Right lobe of liver (tissue), 4 donors: Measurements from ENCODE around the gene BTF3L4.
"Not testable (repeated sequence)": the region's sequence is repeated elsewhere in the genome, so short reads cannot be mapped to it uniquely, and the experiment has no call there.

Source experiments
- POLR2A ChIP-seq: fragments of 450-650 bp; IDR thresholded peaks from one replicate; pipeline ENCODE4 v1.6.1; 2017; ENCODE audit warnings: antibody characterized with exemption, mild to moderate bottlenecking
- TF ChIP-seq, protein P1 (sequence below), 4 donors: fragments of 200-600 bp in 3 of 4; fragments of 450-650 bp in 1 of 4; IDR thresholded peaks; one replicate each; pipeline versions ENCODE4 v1.5.1 to v1.8.0; 2016 to 2022; ENCODE audit warnings: antibody characterized with exemption in 4 of 4, mild to moderate bottlenecking in 2 of 4
- donor health status: DM: no; HTN: no; CAD: no.
- donor health status: DM: no; HTN: no; CAD: no.
- donor health status: DM: no; HTN: yes; CAD: no.

DNA sequence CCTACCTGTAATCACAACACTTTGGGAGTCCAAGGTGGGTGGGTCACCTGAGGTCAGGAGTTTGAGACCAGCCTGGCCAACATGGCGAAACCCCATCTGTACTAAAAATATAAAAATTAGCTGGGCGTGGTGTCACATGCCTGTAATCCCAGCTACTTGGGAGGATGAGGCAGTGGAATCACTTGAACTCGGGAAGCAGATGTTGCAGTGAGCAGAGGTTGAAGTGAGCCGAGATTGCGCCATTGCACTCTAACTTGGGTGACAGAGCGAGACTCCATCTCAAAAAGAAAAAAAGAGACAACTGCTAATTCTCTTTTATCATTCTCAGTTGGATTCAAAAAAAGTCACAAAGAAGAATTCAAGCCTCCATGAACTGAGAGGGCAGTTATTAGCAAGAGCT lies 21.2 kb downstream of the BTF3L4 start:
- TF ChIP-seq, protein P1, sequence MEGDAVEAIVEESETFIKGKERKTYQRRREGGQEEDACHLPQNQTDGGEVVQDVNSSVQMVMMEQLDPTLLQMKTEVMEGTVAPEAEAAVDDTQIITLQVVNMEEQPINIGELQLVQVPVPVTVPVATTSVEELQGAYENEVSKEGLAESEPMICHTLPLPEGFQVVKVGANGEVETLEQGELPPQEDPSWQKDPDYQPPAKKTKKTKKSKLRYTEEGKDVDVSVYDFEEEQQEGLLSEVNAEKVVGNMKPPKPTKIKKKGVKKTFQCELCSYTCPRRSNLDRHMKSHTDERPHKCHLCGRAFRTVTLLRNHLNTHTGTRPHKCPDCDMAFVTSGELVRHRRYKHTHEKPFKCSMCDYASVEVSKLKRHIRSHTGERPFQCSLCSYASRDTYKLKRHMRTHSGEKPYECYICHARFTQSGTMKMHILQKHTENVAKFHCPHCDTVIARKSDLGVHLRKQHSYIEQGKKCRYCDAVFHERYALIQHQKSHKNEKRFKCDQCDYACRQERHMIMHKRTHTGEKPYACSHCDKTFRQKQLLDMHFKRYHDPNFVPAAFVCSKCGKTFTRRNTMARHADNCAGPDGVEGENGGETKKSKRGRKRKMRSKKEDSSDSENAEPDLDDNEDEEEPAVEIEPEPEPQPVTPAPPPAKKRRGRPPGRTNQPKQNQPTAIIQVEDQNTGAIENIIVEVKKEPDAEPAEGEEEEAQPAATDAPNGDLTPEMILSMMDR (IDR thresholded peaks at IDR 0.05) = not testable (repeated sequence)
- not testable (repeated sequence) for TF ChIP-seq POLR2A
